ENCODE measurements around the gene CARD10. TPM values are rescaled to one million over a fixed set of nuclear protein-coding genes. Genes with fewer than 3 reads are reported as not detected.

The CARD10 gene
- polyA plus RNA-seq, 1 donor from 2014 or later = 0.36 TPM

GRCh38 chr22:37499027-37499707, 20.0 kb downstream of the CARD10 start:
- no peaks in the 10 kb centered on the region for H3K9me3 ChIP-seq (ENCODE audit: low read length)

GRCh38 chr22:37498289-37498909, 20.8 kb downstream of the CARD10 start:
- Histone ChIP-seq H3K9ac (ENCODE audit: low read length) (no peak overlapping the region), H3K79me2 (replicated peaks; ENCODE audit: insufficient read depth, low read length) (no peaks in the 10 kb centered on the region), H2AFZ (ENCODE audit: low read depth, low read length) (no peak overlapping the region), H3K4me3 (ENCODE audit: low read length) (no peak overlapping the region), H3K27me3 (ENCODE audit: insufficient read depth, low read depth, low read length) (no peaks in the 10 kb centered on the region), H3F3A (ENCODE audit: insufficient read depth, low read length, poor library complexity, severe bottlenecking) (no peaks in the 10 kb centered on the region), H3K9me2 (ENCODE audit: insufficient read depth, low read length) (no peaks in the 10 kb centered on the region), H3K27ac (ENCODE audit: low read length) (no peak overlapping the region), H3K9me3 (ENCODE audit: low read length) (no peaks in the 10 kb centered on the region), H4K20me1 (ENCODE audit: insufficient read depth) (no peaks in the 10 kb centered on the region), H3K4me2 (ENCODE audit: low read length) (no peak overlapping the region), H3K36me3 (ENCODE audit: insufficient read depth, low read length) (no peaks in the 10 kb centered on the region)
- no peak for TF ChIP-seq EZH2 (IDR thresholded peaks at IDR 0.05; ENCODE audit: borderline replicate concordance, insufficient read depth, low read length, poor library complexity, severe bottlenecking)
- TF ChIP-seq, protein P1, sequence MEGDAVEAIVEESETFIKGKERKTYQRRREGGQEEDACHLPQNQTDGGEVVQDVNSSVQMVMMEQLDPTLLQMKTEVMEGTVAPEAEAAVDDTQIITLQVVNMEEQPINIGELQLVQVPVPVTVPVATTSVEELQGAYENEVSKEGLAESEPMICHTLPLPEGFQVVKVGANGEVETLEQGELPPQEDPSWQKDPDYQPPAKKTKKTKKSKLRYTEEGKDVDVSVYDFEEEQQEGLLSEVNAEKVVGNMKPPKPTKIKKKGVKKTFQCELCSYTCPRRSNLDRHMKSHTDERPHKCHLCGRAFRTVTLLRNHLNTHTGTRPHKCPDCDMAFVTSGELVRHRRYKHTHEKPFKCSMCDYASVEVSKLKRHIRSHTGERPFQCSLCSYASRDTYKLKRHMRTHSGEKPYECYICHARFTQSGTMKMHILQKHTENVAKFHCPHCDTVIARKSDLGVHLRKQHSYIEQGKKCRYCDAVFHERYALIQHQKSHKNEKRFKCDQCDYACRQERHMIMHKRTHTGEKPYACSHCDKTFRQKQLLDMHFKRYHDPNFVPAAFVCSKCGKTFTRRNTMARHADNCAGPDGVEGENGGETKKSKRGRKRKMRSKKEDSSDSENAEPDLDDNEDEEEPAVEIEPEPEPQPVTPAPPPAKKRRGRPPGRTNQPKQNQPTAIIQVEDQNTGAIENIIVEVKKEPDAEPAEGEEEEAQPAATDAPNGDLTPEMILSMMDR (IDR thresholded peaks at IDR 0.05; ENCODE audit: poor library complexity, severe bottlenecking) = peak; percentile 53

More at GRCh38 chr22:37499027-37499707, 20.0 kb downstream of the CARD10 start:
- no peak overlapping the region for H3K4me3 ChIP-seq (ENCODE audit: low read length)
- no peak overlapping the region for H3K27ac ChIP-seq (ENCODE audit: low read length)
- TF ChIP-seq MXI1 (conservative IDR thresholded peaks at IDR 0.05; ENCODE audit: poor library complexity, severe bottlenecking) = no peak
- TF ChIP-seq SMC3 (conservative IDR thresholded peaks at IDR 0.05; ENCODE audit: poor library complexity) = no peak
- no peak for TF ChIP-seq EZH2 (IDR thresholded peaks at IDR 0.05; ENCODE audit: borderline replicate concordance, insufficient read depth, low read length, poor library complexity, severe bottlenecking)
- no peak for TF ChIP-seq EP300 (conservative IDR thresholded peaks at IDR 0.05; ENCODE audit: poor library complexity, severe bottlenecking)
- no peak for TF ChIP-seq TAF1 (IDR thresholded peaks at IDR 0.05; ENCODE audit: low read depth)
- TF ChIP-seq, protein P2, sequence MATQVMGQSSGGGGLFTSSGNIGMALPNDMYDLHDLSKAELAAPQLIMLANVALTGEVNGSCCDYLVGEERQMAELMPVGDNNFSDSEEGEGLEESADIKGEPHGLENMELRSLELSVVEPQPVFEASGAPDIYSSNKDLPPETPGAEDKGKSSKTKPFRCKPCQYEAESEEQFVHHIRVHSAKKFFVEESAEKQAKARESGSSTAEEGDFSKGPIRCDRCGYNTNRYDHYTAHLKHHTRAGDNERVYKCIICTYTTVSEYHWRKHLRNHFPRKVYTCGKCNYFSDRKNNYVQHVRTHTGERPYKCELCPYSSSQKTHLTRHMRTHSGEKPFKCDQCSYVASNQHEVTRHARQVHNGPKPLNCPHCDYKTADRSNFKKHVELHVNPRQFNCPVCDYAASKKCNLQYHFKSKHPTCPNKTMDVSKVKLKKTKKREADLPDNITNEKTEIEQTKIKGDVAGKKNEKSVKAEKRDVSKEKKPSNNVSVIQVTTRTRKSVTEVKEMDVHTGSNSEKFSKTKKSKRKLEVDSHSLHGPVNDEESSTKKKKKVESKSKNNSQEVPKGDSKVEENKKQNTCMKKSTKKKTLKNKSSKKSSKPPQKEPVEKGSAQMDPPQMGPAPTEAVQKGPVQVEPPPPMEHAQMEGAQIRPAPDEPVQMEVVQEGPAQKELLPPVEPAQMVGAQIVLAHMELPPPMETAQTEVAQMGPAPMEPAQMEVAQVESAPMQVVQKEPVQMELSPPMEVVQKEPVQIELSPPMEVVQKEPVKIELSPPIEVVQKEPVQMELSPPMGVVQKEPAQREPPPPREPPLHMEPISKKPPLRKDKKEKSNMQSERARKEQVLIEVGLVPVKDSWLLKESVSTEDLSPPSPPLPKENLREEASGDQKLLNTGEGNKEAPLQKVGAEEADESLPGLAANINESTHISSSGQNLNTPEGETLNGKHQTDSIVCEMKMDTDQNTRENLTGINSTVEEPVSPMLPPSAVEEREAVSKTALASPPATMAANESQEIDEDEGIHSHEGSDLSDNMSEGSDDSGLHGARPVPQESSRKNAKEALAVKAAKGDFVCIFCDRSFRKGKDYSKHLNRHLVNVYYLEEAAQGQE (IDR thresholded peaks at IDR 0.05; ENCODE audit: borderline replicate concordance) = no peak
- no peak for TF ChIP-seq RAD21 (conservative IDR thresholded peaks at IDR 0.05)
- TF ChIP-seq POLR2AphosphoS5 (IDR thresholded peaks at IDR 0.05) = no peak
- TF ChIP-seq, protein P1 (IDR thresholded peaks at IDR 0.05; ENCODE audit: poor library complexity, severe bottlenecking) = no peak
- no peaks in the 10 kb centered on the region for H3K79me2 ChIP-seq (replicated peaks; ENCODE audit: insufficient read depth, low read length)
- H2AFZ ChIP-seq (ENCODE audit: low read depth, low read length) = no peak overlapping the region
- no peaks in the 10 kb centered on the region for H3F3A ChIP-seq (ENCODE audit: insufficient read depth, low read length, poor library complexity, severe bottlenecking)
- H3K9me2 ChIP-seq (ENCODE audit: insufficient read depth, low read length) = no peaks in the 10 kb centered on the region
- no peak overlapping the region for H3K9ac ChIP-seq (ENCODE audit: low read length)
- H4K20me1 ChIP-seq (ENCODE audit: insufficient read depth) = no peaks in the 10 kb centered on the region
- no peaks in the 10 kb centered on the region for H3K36me3 ChIP-seq (ENCODE audit: insufficient read depth, low read length)
- H3K27me3 ChIP-seq (ENCODE audit: insufficient read depth, low read depth, low read length) = no peaks in the 10 kb centered on the region
- no peak overlapping the region for H3K4me2 ChIP-seq (ENCODE audit: low read length)
